K562 (cell line): ENCODE results near the gene AP1B1. TPM values are rescaled to one million over a fixed set of nuclear protein-coding genes. Genes with fewer than 3 reads are reported as not detected.

Source experiments
- ATAC-seq: fragments of 200-7000 bp; cut with Tn5 transposase; 3 replicates; pipeline ENCODE4 v1.9.1; 2020; ENCODE audit warnings: moderate library complexity
- BruUV-seq: library from RNA; stranded (reverse); fragments of 400-500 nt; replicated peaks from 2 replicates; lab custom pipeline; 2021; lab: Mats Ljungman, UMichigan
- CTCF ChIA-PET: fragments of 300-600 bp; formaldehyde crosslinking; extraction: SDS; loops from one replicate; lab custom pipeline; 2021; ENCODE audit warnings: low intra/inter-chr PET ratio; lab: Yijun Ruan, JAX
- POLR2A ChIA-PET: fragments of 300-600, 350-650 bp; sonication (Branson Sonifier 250); formaldehyde crosslinking; extraction: SDS; loops from one replicate; lab custom pipeline; 2021; ENCODE audit warnings: antibody characterized with exemption, inconsistent platforms; lab: Yijun Ruan, JAX
- DNase-seq, 4 experiments: peaks; one replicate each; pipeline versions ENCODE4 v3.0.0 to v3.0.0-alpha.2; 2011 to 2018; ENCODE audit warnings: low spot score in 3 of 4, mixed read lengths in 3 of 4; ENCODE audit errors: extremely low read depth in 1 of 4
- FAIRE-seq: peaks from 2 replicates; lab custom pipeline; 2011; peaks lifted over from hg19 to GRCh38; lab: Jason Lieb, UNC
- H2AFZ ChIP-seq: 2 replicates; pipeline ENCODE4 v1.6.0; 2011; ENCODE audit warnings: low read depth, low read length, control low read depth, inconsistent platforms
- H3K27ac ChIP-seq: fragments of 200-600 bp; 3 replicates; pipeline ENCODE4 v1.8.0; 2011; ENCODE audit warnings: low read depth, mild to moderate bottlenecking, control low read depth, inconsistent platforms, low read length, moderate library complexity, mixed read lengths; ENCODE audit errors: extremely low read depth
- H3K27me3 ChIP-seq, 2 experiments: fragments of 300-600 bp in 1 of 2; 2 replicates in 1 of 2; 3 replicates in 1 of 2; pipeline versions ENCODE4 v1.6.0 to v1.8.0; 2011; ENCODE audit warnings: inconsistent platforms in 2 of 2, low read length in 2 of 2, mild to moderate bottlenecking in 1 of 2, mixed read lengths in 1 of 2, moderate library complexity in 1 of 2; ENCODE audit not compliant: control insufficient read depth in 2 of 2, insufficient read depth in 2 of 2
- H3K36me3 ChIP-seq: fragments of 300-600 bp; 3 replicates; pipeline ENCODE4 v1.8.0; 2011; ENCODE audit warnings: mild to moderate bottlenecking, low read length, inconsistent platforms; ENCODE audit not compliant: control insufficient read depth, insufficient read depth
- H3K4me1 ChIP-seq, 2 experiments: fragments of 200-600 bp in 1 of 2; replicated peaks in 1 of 2; 2 replicates in 1 of 2; 3 replicates in 1 of 2; pipeline versions ENCODE4 v1.5.1 to v1.8.0; 2011; ENCODE audit warnings: inconsistent platforms in 2 of 2, low read length in 2 of 2, mild to moderate bottlenecking in 1 of 2, mixed read lengths in 1 of 2, moderate library complexity in 1 of 2; ENCODE audit not compliant: control insufficient read depth in 2 of 2, insufficient read depth in 2 of 2
- H3K4me2 ChIP-seq: 2 replicates; pipeline ENCODE4 v1.6.1; 2011; ENCODE audit warnings: low read length, control low read depth, inconsistent platforms, mixed read lengths; ENCODE audit not compliant: insufficient read depth
- H3K4me3 ChIP-seq: fragments of 200-600 bp; sonication (generic), shearing (Covaris generic); 2 replicates; pipeline ENCODE4 v1.5.1; 2016; ENCODE audit warnings: control low read depth, inconsistent platforms
- H3K79me2 ChIP-seq: fragments of 200-600 bp; 3 replicates; pipeline ENCODE4 v1.8.0; 2011; ENCODE audit warnings: low read length, inconsistent platforms; ENCODE audit not compliant: control insufficient read depth, insufficient read depth
- H3K9ac ChIP-seq, 2 experiments: 2 replicates each; pipeline versions ENCODE4 v1.6.0 to v1.6.1; 2011; ENCODE audit warnings: low read depth in 2 of 2, low read length in 2 of 2, control low read depth in 1 of 2, inconsistent platforms in 1 of 2, mild to moderate bottlenecking in 1 of 2, mixed read lengths in 1 of 2; ENCODE audit not compliant: insufficient read depth in 1 of 2
- H3K9me1 ChIP-seq: one replicate; pipeline ENCODE4 v1.6.0; 2011; ENCODE audit warnings: inconsistent platforms, mild to moderate bottlenecking, low read length, moderate library complexity; ENCODE audit not compliant: control insufficient read depth, insufficient read depth
- H3K9me3 ChIP-seq: replicated peaks from 2 replicates; pipeline ENCODE4 v1.5.1; 2011; ENCODE audit warnings: low read depth, low read length, inconsistent platforms; ENCODE audit not compliant: control insufficient read depth, insufficient read depth
- H4K20me1 ChIP-seq: replicated peaks from 2 replicates; pipeline ENCODE4 v1.6.1; 2011; ENCODE audit warnings: low read length, inconsistent platforms, mixed read lengths; ENCODE audit not compliant: control insufficient read depth, insufficient read depth
- DIDO1 ChIP-seq: fragments of 450-650 bp; IDR thresholded peaks from 2 replicates; pipeline ENCODE4 v1.6.1; 2016; ENCODE audit warnings: low read depth, missing biosample characterization, missing genetic modification characterization
- ILF3 ChIP-seq: fragments of 450-650 bp; IDR thresholded peaks from 2 replicates; pipeline ENCODE4 v1.6.1; 2018; ENCODE audit warnings: antibody characterized with exemption, mild to moderate bottlenecking, moderate library complexity, borderline replicate concordance
- MBD2 ChIP-seq: sonication (generic); IDR thresholded peaks from 2 replicates; pipeline ENCODE4 v1.6.1; 2016; ENCODE audit warnings: low read depth, borderline replicate concordance
- MXI1 ChIP-seq: IDR thresholded peaks from 2 replicates; pipeline ENCODE4 v1.6.1; 2011; ENCODE audit warnings: low read depth, mild to moderate bottlenecking, improper control_type of control experiment, low read length
- PCBP2 ChIP-seq: fragments of 200-400 bp; formaldehyde crosslinking; IDR thresholded peaks from 2 replicates; pipeline ENCODE4 v1.6.1; 2018; ENCODE audit warnings: low read length, low read depth, mild to moderate bottlenecking, moderate library complexity; ENCODE audit not compliant: poor library complexity, severe bottlenecking
- ZC3H11A ChIP-seq: IDR thresholded peaks from 2 replicates; pipeline ENCODE4 v1.6.1; 2012; ENCODE audit warnings: low read depth, low read length, improper control_type of control experiment
- ZNF584 ChIP-seq: fragments of 200-800 bp; sonication (Bioruptor generic); IDR thresholded peaks from 2 replicates; pipeline ENCODE4 v1.6.1; 2016; ENCODE audit warnings: low read depth, mild to moderate bottlenecking, missing genetic modification characterization, missing compliant biosample characterization
- WGBS: fragments of 100-300 bp; shearing (Covaris generic); methylation state at CpG from one replicate; pipeline ENCODE4 v1.1.6; 2016; ENCODE audit warnings: low coverage, mixed read lengths; ENCODE audit not compliant: insufficient coverage; ENCODE audit errors: missing lambda C conversion rate; 5-methylcytosine and 5-hydroxymethylcytosine counted together
- in situ Hi-C: fragments of 300-500 bp; cut with MboI; formaldehyde crosslinking; loops from 4 replicates; pipeline ENCODE4 v1.15.0; 2018; ENCODE audit warnings: inconsistent platforms, mixed read lengths
- intact Hi-C: fragments of 100-400 bp; cut with micrococcal nuclease; formaldehyde crosslinking; loops from 2 replicates; pipeline ENCODE4 v1.14.2; 2022
- polyA plus RNA-seq, 8 experiments: library from polyadenylated mRNA; depleted of rRNA in 4 of 8; stranded (reverse) in 5 of 8; unstranded in 3 of 8; fragments of >200 nt; fragmentation: Nextera tagmentation in 2 of 8; fragmentation: Illumina TruSeq in 1 of 8; extraction: Ambion mirVana in 2 of 8; extraction: Trizol in 1 of 8; gene quantifications; 2 replicates each; pipeline versions ENCODE4 v1.2.1 to v1.2.3, GENCODE V29; 2011 to 2014; ENCODE audit warnings: inconsistent platforms in 1 of 8, missing spikeins in 1 of 8
- total RNA-seq, 7 experiments: library from RNA; depleted of rRNA in 6 of 7; stranded (reverse); fragments of >200 nt in 6 of 7; fragmentation: Illumina TruSeq in 2 of 7; extraction: Trizol in 2 of 7; gene quantifications; 2 replicates each; pipeline versions ENCODE4 v1.2.1 to v1.2.3, GENCODE V29; 2011 to 2021; ENCODE audit warnings: low replicate concordance in 1 of 7
- TF ChIP-seq, protein P1 (sequence below): fragments of 250-450 bp; sonication (Bioruptor Pico); IDR thresholded peaks from 2 replicates; pipeline ENCODE4 v1.5.0; 2021
- TF ChIP-seq, protein P2 (sequence below): sonication (generic); formaldehyde crosslinking; IDR thresholded peaks from 2 replicates; pipeline ENCODE4 v1.9.0; 2022; ENCODE audit warnings: mild to moderate bottlenecking, missing genetic modification reagents
- TF ChIP-seq, protein P3 (sequence below): sonication (generic); formaldehyde crosslinking; IDR thresholded peaks from 2 replicates; pipeline ENCODE4 v1.8.0; 2022; ENCODE audit warnings: missing genetic modification reagents, mild to moderate bottlenecking, borderline replicate concordance

AP1B1 gene
- total and polyA plus RNA-seq, 9 of the 15 experiments (the other 6 are each of a cell fraction or from before 2014, with no cell fraction given): 1.2 to 60.9 (median 30.1) TPM

DNA sequence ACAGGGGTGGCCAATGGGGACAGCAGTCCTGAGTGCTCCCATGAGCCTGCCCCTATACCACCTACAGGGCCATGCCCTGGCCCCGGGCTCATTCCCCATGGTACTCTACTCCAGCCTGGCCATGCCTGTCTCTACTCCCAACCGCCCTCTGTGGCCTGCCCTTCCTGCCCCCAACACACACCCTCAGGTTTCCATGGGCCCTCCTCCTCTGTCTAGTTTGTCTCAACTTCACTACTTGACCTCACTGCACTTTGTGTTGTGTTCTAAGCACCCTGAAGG, 46.6 kb downstream of the AP1B1 start:
- Histone ChIP-seq H3K27ac (no peak overlapping the region), H4K20me1 (no peaks in the 10 kb centered on the region), H3K9me3 (no peaks in the 10 kb centered on the region), H3K4me2 (no peak overlapping the region), H3K4me3 (no peak overlapping the region), H3K9me1 (no peaks in the 10 kb centered on the region), H3K9ac (no peak overlapping the region), H3K27me3 (no peaks in the 10 kb centered on the region), H3K36me3 (peaks cover 80% of the 10 kb centered on the region; the same call in 2 of the 3 replicates), H3K79me2 (no peaks in the 10 kb centered on the region), H3K4me1 (peaks cover 0 to 10% of the 10 kb centered on the region in 2 experiments; a peak in 3 of 5 replicates), H2AFZ (no peak overlapping the region)
- no peak for DNase-seq
- in situ Hi-C loops: no loop called here
- intact Hi-C loops: no loop called here
- WGBS: 100% methylated on average over 1 of the region's 2 CpGs
- TF ChIP-seq PCBP2: no peak
- TF ChIP-seq, protein P1, sequence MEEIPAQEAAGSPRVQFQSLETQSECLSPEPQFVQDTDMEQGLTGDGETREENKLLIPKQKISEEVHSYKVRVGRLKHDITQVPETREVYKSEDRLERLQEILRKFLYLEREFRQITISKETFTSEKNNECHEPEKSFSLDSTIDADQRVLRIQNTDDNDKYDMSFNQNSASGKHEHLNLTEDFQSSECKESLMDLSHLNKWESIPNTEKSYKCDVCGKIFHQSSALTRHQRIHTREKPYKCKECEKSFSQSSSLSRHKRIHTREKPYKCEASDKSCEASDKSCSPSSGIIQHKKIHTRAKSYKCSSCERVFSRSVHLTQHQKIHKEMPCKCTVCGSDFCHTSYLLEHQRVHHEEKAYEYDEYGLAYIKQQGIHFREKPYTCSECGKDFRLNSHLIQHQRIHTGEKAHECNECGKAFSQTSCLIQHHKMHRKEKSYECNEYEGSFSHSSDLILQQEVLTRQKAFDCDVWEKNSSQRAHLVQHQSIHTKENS (CRISPR knock-in tag): no peak
- no peak for TF ChIP-seq MBD2
- TF ChIP-seq ILF3: no peak
- no peak for TF ChIP-seq MXI1
- no peak for TF ChIP-seq DIDO1
- TF ChIP-seq ZC3H11A: no peak
- TF ChIP-seq, protein P2, sequence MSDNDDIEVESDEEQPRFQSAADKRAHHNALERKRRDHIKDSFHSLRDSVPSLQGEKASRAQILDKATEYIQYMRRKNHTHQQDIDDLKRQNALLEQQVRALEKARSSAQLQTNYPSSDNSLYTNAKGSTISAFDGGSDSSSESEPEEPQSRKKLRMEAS (CRISPR knock-in tag): no peak
- TF ChIP-seq ZNF584 (CRISPR knock-in tag): no peak
- TF ChIP-seq, protein P3, sequence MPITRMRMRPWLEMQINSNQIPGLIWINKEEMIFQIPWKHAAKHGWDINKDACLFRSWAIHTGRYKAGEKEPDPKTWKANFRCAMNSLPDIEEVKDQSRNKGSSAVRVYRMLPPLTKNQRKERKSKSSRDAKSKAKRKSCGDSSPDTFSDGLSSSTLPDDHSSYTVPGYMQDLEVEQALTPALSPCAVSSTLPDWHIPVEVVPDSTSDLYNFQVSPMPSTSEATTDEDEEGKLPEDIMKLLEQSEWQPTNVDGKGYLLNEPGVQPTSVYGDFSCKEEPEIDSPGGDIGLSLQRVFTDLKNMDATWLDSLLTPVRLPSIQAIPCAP (CRISPR knock-in tag): no peak
- ATAC-seq: no peak
- no peak for FAIRE-seq
- no TSS peak for BruUV-seq
- CTCF ChIA-PET: no interaction called here
- POLR2A ChIA-PET: no interaction called here
